Stimulated activated effector memory CD8-positive, alpha-beta T cell treated with anti-CD3 and anti-CD28 coated beads, Interleukin-12 subunit alpha, Interleukin-12 subunit beta, amount 100 ng/mL, for 72 hours (primary cell): Measurements from ENCODE around the gene ITPKB.
"Not testable (repeated sequence)": the region's sequence is repeated elsewhere in the genome, so short reads cannot be mapped to it uniquely, and the experiment has no call there.

Experiments
- ATAC-seq: fragments of 150-1000 bp; cut with Tn5 transposase; 2 replicates; pipeline ENCODE4 v1.10.0; 2021
- DNase-seq, 2 donors: peaks; one replicate each; pipeline ENCODE4 v3.0.0; 2021 to 2022; ENCODE audit warnings: low spot score in 2 of 2
- H3K27ac Mint-ChIP-seq: one replicate; pipeline ENCODE4 v1.8.0; 2022; ENCODE audit warnings: mild to moderate bottlenecking, mixed read lengths
- H3K36me3 Mint-ChIP-seq: one replicate; pipeline ENCODE4 v1.8.0; 2022; ENCODE audit warnings: mild to moderate bottlenecking, mixed read lengths
- H3K4me1 Mint-ChIP-seq: one replicate; pipeline ENCODE4 v1.8.0; 2022; ENCODE audit warnings: mixed read lengths
- H3K4me3 Mint-ChIP-seq: one replicate; pipeline ENCODE4 v1.8.0; 2022; ENCODE audit warnings: mild to moderate bottlenecking, mixed read lengths
- H3K9me3 Mint-ChIP-seq: one replicate; pipeline ENCODE4 v1.8.0; 2022; ENCODE audit warnings: mixed read lengths

Gene ITPKB

GRCh38 chr1:226738995-226739695 is at the start of gene ITPKB:
Gene ITPKB (minus strand): TSS chr1:226739282. CDS start chr1:226737458, 1,824 bp downstream.
- ATAC-seq = peak; percentile 46
- peak in 1 of 2 donors; percentile 79 for DNase-seq
- Mint-ChIP-seq H3K36me3 (peaks cover 34% of the 10 kb centered on the region), H3K4me3 (peak within 1 kb of the TSS; percentile 81), H3K27ac (peak within 1 kb of the TSS; percentile 87), H3K4me1 (peaks cover 25% of the 10 kb centered on the region), H3K9me3 (no peaks in the 10 kb centered on the region)

GRCh38 chr1:226787638-226788037 is 48.6 kb upstream of the ITPKB start:
- Mint-ChIP-seq H3K36me3 (no peaks in the 10 kb centered on the region), H3K27ac (no peak overlapping the region), H3K9me3 (no peaks in the 10 kb centered on the region), H3K4me1 (no peaks in the 10 kb centered on the region), H3K4me3 (no peak overlapping the region)
- no peak for ATAC-seq
- DNase-seq = no peak

DNA sequence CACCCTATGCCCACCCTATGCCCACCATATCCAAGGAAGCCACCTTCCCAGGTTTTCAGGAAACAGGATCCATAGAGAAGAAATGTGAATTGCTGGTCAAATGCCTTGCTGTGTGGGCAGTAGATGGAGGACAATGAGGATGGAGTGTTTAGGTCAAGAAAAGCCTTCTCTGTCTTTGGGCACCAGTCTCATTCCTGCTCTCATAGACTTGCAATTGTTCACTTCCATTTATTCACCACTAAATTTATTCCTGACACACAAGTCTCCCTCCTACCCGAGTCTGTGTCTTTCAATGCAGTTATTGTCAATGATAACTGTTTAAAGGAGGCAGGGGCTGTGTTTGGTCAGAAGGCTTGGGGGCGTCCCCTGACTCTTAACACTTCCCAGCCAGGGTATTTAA is 48.0 kb upstream of the ITPKB start:
- Mint-ChIP-seq H3K4me1 (no peaks in the 10 kb centered on the region), H3K27ac (no peak overlapping the region), H3K4me3 (no peak overlapping the region), H3K9me3 (no peaks in the 10 kb centered on the region), H3K36me3 (no peaks in the 10 kb centered on the region)
- ATAC-seq (no peak), DNase-seq (no peak)

DNA sequence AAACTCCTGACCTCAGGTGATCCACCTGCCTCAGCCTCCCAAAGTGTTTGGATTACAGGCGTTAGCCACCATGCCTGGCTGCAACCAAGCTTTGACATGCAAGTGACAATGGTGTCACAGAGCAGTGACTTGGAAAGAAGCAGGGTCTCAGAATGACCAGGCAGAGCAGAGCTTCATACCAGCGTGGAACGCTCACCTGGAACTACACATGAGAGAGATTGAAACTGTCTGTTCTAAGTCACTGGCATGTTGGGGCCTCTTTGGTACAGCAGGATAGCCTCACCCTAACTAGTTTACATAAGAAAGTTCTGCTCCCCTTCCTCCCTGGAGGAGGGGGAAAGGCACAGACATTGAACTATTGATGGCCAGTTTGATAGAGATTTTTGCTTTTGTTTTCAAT is 47.5 kb upstream of the ITPKB start:
- DNase-seq (no peak), ATAC-seq (peak; percentile 71)
- Mint-ChIP-seq H3K4me1 (no peaks in the 10 kb centered on the region), H3K9me3 (no peaks in the 10 kb centered on the region), H3K36me3 (no peaks in the 10 kb centered on the region), H3K4me3 (no peak overlapping the region), H3K27ac (no peak overlapping the region)

- DNase-seq (no peak), ATAC-seq (no peak)
- Mint-ChIP-seq H3K4me3 (no peak overlapping the region), H3K9me3 (no peaks in the 10 kb centered on the region), H3K36me3 (no peaks in the 10 kb centered on the region), H3K4me1 (no peaks in the 10 kb centered on the region), H3K27ac (no peak overlapping the region)
Measured at GRCh38 chr1:226785805-226786204, 46.7 kb upstream of the ITPKB start.

DNA sequence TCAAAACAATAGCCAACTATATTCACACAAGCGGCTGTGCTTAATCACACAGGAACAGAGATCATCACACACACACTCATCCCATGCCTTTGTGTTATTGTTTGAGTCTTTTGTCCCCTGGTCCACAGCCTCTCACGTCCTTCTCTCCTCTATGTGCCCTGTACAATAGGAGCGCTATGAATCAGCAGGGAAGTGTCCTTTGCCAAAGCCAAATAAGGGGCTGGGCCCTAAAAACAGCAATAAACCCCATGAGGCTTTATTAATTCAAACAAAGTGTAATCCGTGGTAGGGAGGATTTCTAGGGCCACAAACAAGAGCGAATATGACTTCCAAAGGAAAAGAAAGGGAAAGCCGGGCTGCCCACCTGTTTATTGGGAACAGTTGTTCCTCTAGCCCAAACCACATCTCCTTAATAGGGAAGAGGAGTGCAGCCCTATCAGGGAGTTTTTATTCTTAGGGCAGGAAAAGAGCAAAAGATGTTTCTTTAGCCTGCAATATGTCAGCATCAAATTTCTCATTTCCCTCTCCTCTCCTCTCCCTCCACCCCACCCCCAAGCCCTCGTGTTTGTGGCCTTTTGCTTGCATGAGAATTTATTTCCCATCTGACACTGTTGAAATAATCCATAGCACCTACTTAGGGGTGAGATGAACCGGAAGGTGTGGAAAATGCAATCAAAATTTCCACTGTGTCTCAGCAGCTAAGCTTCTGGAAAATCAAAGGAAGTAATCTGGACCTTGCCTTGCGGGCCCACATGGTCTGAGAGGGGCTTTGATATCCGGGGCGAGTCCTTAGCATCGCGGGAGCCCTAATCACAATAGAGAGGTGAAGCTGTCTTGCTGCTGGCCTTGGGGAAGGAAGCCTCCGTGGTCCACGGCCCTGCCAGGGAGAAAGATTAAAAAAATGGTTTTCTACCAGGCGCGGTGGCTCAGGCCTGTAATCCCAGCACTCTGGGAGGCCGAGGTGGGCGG is 45.3 kb upstream of the ITPKB start:
- Mint-ChIP-seq H3K4me3 (no peak overlapping the region), H3K27ac (no peak overlapping the region), H3K4me1 (peaks cover 7% of the 10 kb centered on the region), H3K9me3 (no peaks in the 10 kb centered on the region), H3K36me3 (no peaks in the 10 kb centered on the region)
- ATAC-seq (no peak), DNase-seq (no peak)

- no peak overlapping the region for H3K4me3 Mint-ChIP-seq
- DNase-seq (no peak), ATAC-seq (peak; percentile 24)
- H3K4me1 Mint-ChIP-seq = peaks cover 7% of the 10 kb centered on the region
- no peaks in the 10 kb centered on the region for H3K9me3 Mint-ChIP-seq
- no peak overlapping the region for H3K27ac Mint-ChIP-seq
- H3K36me3 Mint-ChIP-seq = no peaks in the 10 kb centered on the region
Measured at GRCh38 chr1:226782845-226783601, 43.9 kb upstream of the ITPKB start.

DNA sequence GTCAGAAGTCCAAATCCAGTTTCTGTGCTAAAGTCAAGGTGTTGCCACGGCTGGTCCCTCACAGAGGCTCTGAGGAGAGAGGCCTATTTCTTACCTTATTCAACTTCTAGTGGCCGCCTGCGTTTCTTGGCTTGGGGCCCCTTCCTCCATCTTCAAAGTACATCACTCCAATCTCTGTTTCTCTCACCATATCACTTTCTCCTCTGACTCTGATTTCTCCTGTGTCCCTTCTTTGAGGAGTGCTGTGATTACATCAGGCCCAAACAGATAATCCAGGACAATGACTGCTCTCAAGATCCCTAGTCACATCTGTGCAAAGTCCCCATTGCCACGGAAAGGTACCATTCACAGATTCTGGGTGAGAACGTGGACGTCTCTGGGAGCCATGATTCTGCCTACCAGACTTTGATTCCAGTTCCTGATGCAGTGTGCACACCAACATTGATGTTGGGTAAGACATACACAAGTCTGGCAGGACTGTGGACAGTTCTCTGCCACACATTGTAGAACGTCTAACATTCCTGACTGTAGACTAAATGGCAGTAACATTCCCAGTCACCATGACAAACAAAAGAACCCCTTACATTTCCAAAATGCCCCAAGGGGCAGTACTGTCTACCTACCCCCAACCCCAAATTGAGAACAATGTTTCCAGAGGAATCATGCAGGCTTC is 43.0 kb upstream of the ITPKB start:
- DNase-seq (no peak), ATAC-seq (no peak)
- H3K9me3 Mint-ChIP-seq = no peaks in the 10 kb centered on the region
- no peak overlapping the region for H3K4me3 Mint-ChIP-seq
- H3K27ac Mint-ChIP-seq = no peak overlapping the region
- no peaks in the 10 kb centered on the region for H3K36me3 Mint-ChIP-seq
- peaks cover 7% of the 10 kb centered on the region for H3K4me1 Mint-ChIP-seq

DNA sequence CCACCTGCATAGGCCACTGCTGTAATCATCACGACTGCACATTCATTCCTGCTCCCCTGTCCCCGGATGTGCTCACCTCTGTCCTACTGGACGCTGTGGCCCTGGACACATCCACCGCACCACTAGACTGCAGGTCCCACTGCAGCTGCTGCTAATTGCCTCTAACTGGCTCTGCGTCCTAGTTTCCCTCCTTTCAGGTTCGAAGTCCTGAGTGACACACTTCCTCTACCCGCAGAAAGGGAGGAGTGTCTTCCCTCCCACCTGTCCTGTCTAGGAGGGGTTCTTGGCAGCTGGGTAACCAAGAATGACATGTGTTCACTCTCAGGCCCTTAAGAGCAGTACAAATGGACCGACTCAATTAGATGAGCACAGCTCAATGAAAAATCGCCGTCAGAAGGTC is 40.5 kb upstream of the ITPKB start:
- no peak for DNase-seq
- no peaks in the 10 kb centered on the region for H3K9me3 Mint-ChIP-seq
- ATAC-seq = no peak
- H3K4me1 Mint-ChIP-seq = peaks cover 7% of the 10 kb centered on the region
- H3K4me3 Mint-ChIP-seq = no peak overlapping the region
- no peaks in the 10 kb centered on the region for H3K36me3 Mint-ChIP-seq
- no peak overlapping the region for H3K27ac Mint-ChIP-seq

DNA sequence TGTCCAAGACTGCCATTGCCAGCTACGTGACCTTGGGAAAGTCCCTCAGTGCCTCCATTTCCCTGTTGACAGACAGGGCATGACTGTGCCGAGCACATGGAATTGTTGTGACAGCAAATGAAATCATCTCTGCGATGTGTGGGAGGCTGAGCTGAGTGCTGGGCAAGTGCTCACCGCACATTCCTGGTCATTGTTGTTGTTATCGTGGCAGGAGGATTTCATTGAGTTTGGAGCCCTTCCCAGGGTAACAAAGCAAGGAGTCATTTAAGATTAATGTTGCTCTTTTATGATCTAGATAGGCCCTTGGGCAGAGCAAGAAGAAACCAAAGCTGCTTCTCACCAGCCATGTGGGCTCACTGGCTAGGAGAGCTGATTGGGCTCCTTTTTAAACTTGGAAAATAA is 39.6 kb upstream of the ITPKB start:
- ATAC-seq = no peak
- Mint-ChIP-seq H3K9me3 (no peaks in the 10 kb centered on the region), H3K27ac (no peak overlapping the region), H3K36me3 (no peaks in the 10 kb centered on the region), H3K4me3 (no peak overlapping the region), H3K4me1 (peaks cover 7% of the 10 kb centered on the region)
- no peak for DNase-seq

DNA sequence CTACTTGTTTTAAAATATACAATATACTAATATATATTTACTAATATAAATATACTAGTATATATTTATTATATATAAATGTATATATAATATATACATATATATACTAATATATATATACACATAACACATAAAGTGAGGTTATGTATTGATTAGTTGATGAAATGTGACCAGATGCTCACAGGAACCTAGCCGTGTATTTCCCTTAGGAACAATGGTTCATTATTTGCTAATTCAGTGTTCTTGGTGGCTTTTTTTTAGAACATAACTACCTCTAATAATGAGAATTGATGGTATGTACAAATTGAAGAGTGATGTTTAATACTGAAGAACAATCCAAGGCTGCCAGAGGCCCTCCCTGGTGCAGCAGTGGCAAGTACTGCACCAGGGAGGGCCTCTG is 37.9 kb upstream of the ITPKB start:
- no peak overlapping the region for H3K27ac Mint-ChIP-seq
- H3K4me3 Mint-ChIP-seq = no peak overlapping the region
- no peaks in the 10 kb centered on the region for H3K36me3 Mint-ChIP-seq
- no peaks in the 10 kb centered on the region for H3K9me3 Mint-ChIP-seq
- peaks cover 7% of the 10 kb centered on the region for H3K4me1 Mint-ChIP-seq
- no peak for DNase-seq
- no peak for ATAC-seq

GRCh38 chr1:226776066-226776465 is 37.0 kb upstream of the ITPKB start:
- peaks cover 7% of the 10 kb centered on the region for H3K4me1 Mint-ChIP-seq
- H3K9me3 Mint-ChIP-seq = no peaks in the 10 kb centered on the region
- ATAC-seq (no peak), DNase-seq (no peak)
- H3K36me3 Mint-ChIP-seq = no peaks in the 10 kb centered on the region
- no peak overlapping the region for H3K27ac Mint-ChIP-seq
- no peak overlapping the region for H3K4me3 Mint-ChIP-seq

GRCh38 chr1:226772446-226773139 is 33.5 kb upstream of the ITPKB start:
- no peak overlapping the region for H3K4me3 Mint-ChIP-seq
- H3K27ac Mint-ChIP-seq = no peak overlapping the region
- ATAC-seq (no peak), DNase-seq (no peak)
- no peaks in the 10 kb centered on the region for H3K9me3 Mint-ChIP-seq
- H3K36me3 Mint-ChIP-seq = no peaks in the 10 kb centered on the region
- H3K4me1 Mint-ChIP-seq = no peaks in the 10 kb centered on the region

DNA sequence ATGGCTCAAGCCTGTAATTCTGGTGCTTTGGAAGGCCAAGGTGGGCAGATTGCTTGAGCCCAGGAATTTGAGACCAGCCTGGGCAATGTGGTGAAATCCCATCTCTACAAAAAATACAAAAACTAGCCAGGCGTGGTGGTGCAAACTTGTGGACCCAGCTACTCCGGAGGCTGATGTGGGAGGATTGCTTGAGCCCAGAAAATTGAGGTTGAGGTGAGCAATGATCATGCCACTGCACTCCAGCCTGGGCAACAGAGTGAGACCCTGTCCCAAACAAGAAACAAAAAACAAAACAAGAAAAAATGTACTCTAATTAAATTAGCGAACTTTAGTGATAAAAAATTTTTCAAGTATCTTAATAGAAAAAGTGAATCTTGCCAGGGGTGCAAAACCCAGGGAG is 28.1 kb upstream of the ITPKB start:
- H3K27ac Mint-ChIP-seq, H3K9me3 Mint-ChIP-seq, H3K36me3 Mint-ChIP-seq, H3K4me3 Mint-ChIP-seq, DNase-seq, ATAC-seq: not testable (repeated sequence)
- H3K4me1 Mint-ChIP-seq = peaks cover 21% of the 10 kb centered on the region
